ENCODE data around the gene CIDEB. TPM values are rescaled to one million over a fixed set of nuclear protein-coding genes. Genes with fewer than 3 reads are reported as not detected.

Gene CIDEB
- total and polyA plus RNA-seq, 2 of the 13 experiments (the other 11 are each of a cell fraction or from before 2014, with no cell fraction given): 35.8 to 110 TPM

DNA sequence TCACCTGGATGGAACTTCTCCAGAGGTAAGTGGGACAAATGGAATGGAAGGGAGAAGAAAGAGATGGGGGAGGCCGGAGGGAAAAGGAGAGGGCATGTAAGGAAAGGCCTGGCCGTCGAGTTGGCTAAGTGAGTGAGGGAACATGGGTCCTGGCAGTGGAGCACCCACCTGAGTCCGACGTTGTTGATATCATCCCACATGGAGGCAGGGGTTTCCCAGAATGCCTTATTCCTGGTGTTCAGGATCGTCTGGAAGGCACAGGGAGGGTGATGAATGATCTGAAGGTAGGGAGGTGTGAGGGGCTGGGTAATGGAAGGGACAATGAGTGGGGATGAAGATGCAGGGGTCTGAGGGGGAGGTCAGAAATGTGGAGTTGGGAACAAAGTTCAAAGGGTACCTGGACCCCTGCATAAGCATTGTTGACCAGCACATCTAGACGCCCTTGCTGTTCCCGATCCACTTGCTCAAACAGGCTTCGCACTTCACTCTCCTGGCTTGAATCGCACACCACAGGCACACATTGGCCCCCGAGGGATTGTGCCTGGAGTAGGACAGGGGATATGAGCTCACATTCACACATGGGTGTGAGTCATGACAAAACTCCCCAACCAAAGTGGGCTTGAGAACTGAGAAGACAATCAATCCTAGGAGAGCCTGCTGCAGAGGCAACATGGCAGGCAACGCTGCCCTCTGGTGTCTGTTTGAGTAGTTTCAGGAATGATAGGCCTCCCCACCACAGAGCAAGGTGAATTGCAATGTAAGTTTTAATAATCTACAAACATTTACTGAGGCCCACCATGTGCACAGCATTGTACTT lies 11.2 kb downstream of the CIDEB start (continued):
- TF ChIP-seq, protein P1, sequence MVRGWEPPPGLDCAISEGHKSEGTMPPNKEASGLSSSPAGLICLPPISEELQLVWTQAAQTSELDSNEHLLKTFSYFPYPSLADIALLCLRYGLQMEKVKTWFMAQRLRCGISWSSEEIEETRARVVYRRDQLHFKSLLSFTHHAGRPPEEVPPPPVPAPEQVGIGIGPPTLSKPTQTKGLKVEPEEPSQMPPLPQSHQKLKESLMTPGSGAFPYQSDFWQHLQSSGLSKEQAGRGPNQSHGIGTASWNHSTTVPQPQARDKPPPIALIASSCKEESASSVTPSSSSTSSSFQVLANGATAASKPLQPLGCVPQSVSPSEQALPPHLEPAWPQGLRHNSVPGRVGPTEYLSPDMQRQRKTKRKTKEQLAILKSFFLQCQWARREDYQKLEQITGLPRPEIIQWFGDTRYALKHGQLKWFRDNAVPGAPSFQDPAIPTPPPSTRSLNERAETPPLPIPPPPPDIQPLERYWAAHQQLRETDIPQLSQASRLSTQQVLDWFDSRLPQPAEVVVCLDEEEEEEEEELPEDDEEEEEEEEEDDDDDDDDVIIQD (CRISPR knock-in tag; IDR thresholded peaks at IDR 0.05; ENCODE audit: low read depth): peak; percentile 71
- TF ChIP-seq ZMYM2 (CRISPR knock-in tag; IDR thresholded peaks at IDR 0.05) (no peak), TOE1 (CRISPR knock-in tag; IDR thresholded peaks at IDR 0.05) (no peak), RXRB (CRISPR knock-in tag; IDR thresholded peaks at IDR 0.05; ENCODE audit: borderline replicate concordance) (peak; percentile 68; the same call in 1 of the 2 replicates), BCL6 (CRISPR knock-in tag; IDR thresholded peaks at IDR 0.05) (peak; percentile 41), SATB2 (CRISPR knock-in tag; IDR thresholded peaks at IDR 0.05) (no peak), HOXD1 (CRISPR knock-in tag; IDR thresholded peaks at IDR 0.05) (no peak), REXO4 (CRISPR knock-in tag; IDR thresholded peaks at IDR 0.05; ENCODE audit: borderline replicate concordance) (no peak), ZNF230 (CRISPR knock-in tag; IDR thresholded peaks at IDR 0.05) (peak; percentile 46; the same call in 1 of the 2 replicates), PRMT3 (CRISPR knock-in tag; IDR thresholded peaks at IDR 0.05; ENCODE audit: borderline replicate concordance, low read depth) (no peak), NR2F6 (IDR thresholded peaks at IDR 0.05) (no peak), NR2F6 (CRISPR knock-in tag; IDR thresholded peaks at IDR 0.05) (no peak), PTBP1 (IDR thresholded peaks at IDR 0.05; ENCODE audit: low read depth, low read length, poor library complexity, severe bottlenecking) (no peak), TGIF2 (CRISPR knock-in tag; IDR thresholded peaks at IDR 0.05) (no peak), ZNF737 (CRISPR knock-in tag; IDR thresholded peaks at IDR 0.05; ENCODE audit: borderline replicate concordance) (peak; percentile 64; the same call in 1 of the 2 replicates), ZNF235 (CRISPR knock-in tag; IDR thresholded peaks at IDR 0.05; ENCODE audit: borderline replicate concordance) (no peak), ZNF138 (CRISPR knock-in tag; IDR thresholded peaks at IDR 0.05; ENCODE audit: low read depth) (no peak)
- TF ChIP-seq, protein P2, sequence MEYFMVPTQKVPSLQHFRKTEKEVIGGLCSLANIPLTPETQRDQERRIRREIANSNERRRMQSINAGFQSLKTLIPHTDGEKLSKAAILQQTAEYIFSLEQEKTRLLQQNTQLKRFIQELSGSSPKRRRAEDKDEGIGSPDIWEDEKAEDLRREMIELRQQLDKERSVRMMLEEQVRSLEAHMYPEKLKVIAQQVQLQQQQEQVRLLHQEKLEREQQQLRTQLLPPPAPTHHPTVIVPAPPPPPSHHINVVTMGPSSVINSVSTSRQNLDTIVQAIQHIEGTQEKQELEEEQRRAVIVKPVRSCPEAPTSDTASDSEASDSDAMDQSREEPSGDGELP (IDR thresholded peaks at IDR 0.05; ENCODE audit: borderline replicate concordance, low read depth): no peak
- TF ChIP-seq, protein P3, sequence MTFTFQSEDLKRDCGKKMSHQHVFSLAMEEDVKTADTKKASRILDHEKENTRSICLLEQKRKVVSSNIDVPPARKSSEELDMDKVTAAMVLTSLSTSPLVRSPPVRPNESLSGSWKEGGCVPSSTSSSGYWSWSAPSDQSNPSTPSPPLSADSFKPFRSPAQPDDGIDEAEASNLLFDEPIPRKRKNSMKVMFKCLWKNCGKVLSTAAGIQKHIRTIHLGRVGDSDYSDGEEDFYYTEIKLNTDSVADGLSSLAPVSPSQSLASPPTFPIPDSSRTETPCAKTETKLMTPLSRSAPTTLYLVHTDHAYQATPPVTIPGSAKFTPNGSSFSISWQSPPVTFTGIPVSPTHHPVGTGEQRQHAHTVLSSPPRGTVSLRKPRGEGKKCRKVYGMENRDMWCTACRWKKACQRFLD (CRISPR knock-in tag; IDR thresholded peaks at IDR 0.05; ENCODE audit: borderline replicate concordance): no peak
- TF ChIP-seq, protein P4, sequence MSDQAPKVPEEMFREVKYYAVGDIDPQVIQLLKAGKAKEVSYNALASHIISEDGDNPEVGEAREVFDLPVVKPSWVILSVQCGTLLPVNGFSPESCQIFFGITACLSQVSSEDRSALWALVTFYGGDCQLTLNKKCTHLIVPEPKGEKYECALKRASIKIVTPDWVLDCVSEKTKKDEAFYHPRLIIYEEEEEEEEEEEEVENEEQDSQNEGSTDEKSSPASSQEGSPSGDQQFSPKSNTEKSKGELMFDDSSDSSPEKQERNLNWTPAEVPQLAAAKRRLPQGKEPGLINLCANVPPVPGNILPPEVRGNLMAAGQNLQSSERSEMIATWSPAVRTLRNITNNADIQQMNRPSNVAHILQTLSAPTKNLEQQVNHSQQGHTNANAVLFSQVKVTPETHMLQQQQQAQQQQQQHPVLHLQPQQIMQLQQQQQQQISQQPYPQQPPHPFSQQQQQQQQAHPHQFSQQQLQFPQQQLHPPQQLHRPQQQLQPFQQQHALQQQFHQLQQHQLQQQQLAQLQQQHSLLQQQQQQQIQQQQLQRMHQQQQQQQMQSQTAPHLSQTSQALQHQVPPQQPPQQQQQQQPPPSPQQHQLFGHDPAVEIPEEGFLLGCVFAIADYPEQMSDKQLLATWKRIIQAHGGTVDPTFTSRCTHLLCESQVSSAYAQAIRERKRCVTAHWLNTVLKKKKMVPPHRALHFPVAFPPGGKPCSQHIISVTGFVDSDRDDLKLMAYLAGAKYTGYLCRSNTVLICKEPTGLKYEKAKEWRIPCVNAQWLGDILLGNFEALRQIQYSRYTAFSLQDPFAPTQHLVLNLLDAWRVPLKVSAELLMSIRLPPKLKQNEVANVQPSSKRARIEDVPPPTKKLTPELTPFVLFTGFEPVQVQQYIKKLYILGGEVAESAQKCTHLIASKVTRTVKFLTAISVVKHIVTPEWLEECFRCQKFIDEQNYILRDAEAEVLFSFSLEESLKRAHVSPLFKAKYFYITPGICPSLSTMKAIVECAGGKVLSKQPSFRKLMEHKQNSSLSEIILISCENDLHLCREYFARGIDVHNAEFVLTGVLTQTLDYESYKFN (CRISPR knock-in tag; conservative IDR thresholded peaks at IDR 0.05): peak; percentile 21; the same call in 1 of the 2 replicates
- TF ChIP-seq, protein P5, sequence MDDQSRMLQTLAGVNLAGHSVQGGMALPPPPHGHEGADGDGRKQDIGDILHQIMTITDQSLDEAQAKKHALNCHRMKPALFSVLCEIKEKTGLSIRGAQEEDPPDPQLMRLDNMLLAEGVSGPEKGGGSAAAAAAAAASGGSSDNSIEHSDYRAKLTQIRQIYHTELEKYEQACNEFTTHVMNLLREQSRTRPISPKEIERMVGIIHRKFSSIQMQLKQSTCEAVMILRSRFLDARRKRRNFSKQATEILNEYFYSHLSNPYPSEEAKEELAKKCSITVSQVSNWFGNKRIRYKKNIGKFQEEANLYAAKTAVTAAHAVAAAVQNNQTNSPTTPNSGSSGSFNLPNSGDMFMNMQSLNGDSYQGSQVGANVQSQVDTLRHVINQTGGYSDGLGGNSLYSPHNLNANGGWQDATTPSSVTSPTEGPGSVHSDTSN (CRISPR knock-in tag; IDR thresholded peaks at IDR 0.05; ENCODE audit: borderline replicate concordance): no peak

Data from HepG2 (cell line).